GM10266 (cell line): ENCODE data around the gene FNDC8.

Experiments used
- DNase-seq: peaks from one replicate; pipeline ENCODE4 v3.0.0; 2012; ENCODE audit errors: extremely low spot score
- CTCF ChIP-seq: IDR thresholded peaks from 2 replicates; pipeline ENCODE4 v1.5.1; 2012; ENCODE audit warnings: mild to moderate bottlenecking, low read depth; ENCODE audit not compliant: control insufficient read depth, insufficient read depth; ENCODE audit errors: missing control alignments

The FNDC8 gene

DNA sequence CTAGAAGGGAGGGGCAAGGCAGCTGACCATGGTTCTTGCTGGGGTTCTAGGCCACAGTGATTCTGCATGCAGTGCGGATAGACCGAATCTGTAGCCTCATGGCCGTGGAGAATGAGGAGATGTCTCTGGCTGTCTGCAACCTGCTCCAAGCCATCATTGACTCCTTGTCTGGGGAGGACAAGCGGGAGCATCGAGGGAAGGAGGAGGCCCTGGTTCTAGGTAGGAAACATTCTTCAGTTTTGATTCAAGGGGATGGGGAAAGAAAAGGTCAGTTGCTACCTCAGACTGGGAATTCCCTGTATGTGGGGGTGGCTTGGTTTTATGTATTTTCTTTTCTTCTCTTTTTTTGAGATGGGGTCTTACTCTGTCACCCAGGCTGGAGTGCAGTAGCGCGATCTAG, 33.8 kb downstream of the FNDC8 start:
- TF ChIP-seq CTCF = no peak
- no peak for DNase-seq

DNA sequence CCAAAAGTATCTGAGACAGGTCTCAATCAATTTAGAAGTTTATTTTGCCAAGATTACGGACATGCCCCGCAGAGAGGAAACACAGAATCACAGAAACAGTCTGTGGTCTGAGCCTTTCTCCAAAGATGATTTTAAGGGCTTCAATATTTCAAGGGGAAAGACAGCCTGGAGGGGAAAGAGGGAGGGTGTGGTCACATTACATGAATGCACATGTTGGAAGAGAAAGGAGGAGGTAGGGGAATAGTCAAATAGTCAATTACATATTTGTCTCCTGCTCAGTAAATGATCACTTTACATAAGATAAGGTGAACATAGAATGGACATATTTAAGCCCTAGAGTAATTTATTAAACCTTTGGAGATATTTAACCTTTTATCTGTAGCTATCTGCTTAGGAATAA, 38.5 kb downstream of the FNDC8 start:
- TF ChIP-seq CTCF = no peak
- no peak for DNase-seq

DNA sequence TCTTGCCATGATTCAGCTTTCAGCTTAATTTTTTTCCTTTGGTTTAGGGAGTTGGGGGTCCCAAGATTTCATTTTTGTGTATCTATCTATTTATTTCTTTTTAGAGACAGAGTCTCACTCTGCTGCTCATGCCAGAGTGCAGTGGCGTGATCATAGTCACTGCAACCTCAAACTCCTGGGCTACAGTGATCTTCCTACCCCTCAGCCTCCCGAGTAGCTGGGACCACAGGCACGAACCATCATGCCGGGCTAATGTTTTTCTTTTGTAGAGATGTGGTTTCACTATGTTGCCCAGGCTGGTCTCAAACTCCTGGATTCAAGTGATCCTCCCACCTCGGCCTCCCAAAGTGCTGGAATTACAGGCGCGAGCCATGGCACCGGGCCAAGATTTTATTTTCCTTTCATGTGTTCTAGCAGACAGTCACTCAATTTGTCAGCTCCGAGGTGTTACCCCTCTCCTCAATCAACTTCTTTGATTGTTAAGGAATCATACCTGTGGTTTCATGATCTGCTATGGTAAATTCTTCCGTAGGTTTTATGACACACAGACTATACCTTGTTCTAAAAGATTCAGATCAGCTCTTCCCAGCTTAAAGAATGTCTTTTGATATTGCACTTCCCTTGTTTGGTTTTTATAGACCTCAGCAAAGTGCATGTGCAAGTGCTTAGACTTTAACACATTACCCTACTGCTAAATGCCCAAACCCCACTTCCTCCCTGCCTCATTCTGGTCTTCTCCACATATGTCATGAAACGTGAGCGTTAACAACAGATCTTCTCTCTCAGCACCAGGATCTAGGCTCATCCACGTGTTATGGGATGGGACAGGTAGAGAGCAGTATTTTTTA, 39.2 kb downstream of the FNDC8 start:
- TF ChIP-seq CTCF = no peak
- no peak for DNase-seq

DNA sequence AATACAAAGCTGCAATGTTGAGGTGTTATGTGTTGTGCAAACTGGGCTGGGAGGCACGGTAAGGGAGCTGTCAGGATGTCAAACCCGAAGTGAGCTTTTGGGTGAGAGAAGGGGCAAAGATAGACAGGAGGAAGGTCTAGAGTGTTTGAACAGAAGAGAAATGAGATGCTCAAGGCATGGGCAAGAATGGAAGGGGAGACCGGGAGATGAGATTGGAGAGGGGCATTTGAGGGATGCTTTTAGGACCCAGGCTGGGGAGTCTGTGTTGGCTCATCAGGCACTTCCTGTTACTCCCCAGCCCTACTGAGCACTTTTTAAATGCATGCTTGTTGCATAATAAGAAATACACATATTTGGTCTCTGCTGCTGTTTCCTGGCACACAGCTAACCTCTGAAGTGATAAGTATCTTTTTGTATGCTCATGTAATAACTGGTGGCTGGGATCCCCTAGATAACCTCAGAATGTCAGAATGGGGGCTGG, 39.9 kb downstream of the FNDC8 start:
- no peak for TF ChIP-seq CTCF
- no peak for DNase-seq

DNA sequence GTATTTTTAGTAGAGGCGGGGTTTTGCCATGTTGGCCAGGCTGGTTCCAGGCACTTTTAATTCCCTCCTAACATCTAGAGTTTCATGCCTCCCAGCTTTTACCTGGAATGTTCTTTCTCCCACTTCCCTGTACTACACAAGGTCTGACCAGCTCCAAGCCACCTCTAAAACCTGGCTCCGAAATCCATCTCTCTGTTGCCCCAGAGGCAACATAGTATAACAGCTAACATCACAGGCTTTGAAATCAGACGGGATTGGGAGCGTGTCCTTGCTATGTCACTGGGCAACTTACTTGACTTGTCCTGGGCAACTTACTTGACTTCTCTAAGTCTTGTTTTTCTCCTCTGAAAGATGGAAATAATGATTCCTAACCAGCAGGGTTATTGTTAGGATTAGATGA, 41.3 kb downstream of the FNDC8 start:
- no peak for TF ChIP-seq CTCF
- no peak for DNase-seq

GRCh38 chr17:35163886-35164285, 42.5 kb downstream of the FNDC8 start:
- no peak for TF ChIP-seq CTCF
- DNase-seq = no peak

GRCh38 chr17:35164716-35165115, 43.3 kb downstream of the FNDC8 start:
- no peak for DNase-seq

More at GRCh38 chr17:35164716-35165115, 43.3 kb downstream of the FNDC8 start:
- no peak for TF ChIP-seq CTCF
